ENCODE measurements around the gene NUMBL. TPM values are rescaled to one million over a fixed set of nuclear protein-coding genes. Genes with fewer than 3 reads are reported as not detected.

NUMBL gene
- total and polyA plus RNA-seq, 9 of the 15 experiments (the other 6 are each of a cell fraction or from before 2014, with no cell fraction given): 0.39 to 38.6 (median 6.6) TPM

GRCh38 chr19:40691421-40692211 lies 1.2 kb upstream of the NUMBL start (continued):
- TF ChIP-seq MLLT1 (IDR thresholded peaks at IDR 0.05) (no peak), ZNF551 (CRISPR knock-in tag; IDR thresholded peaks at IDR 0.05) (no peak), ASH1L (IDR thresholded peaks at IDR 0.05; ENCODE audit: borderline replicate concordance, low read depth, partially characterized antibody) (no peak), RCOR1 (IDR thresholded peaks at IDR 0.05; ENCODE audit: borderline replicate concordance in 1 of 2, low read depth in 2 of 2, low read length in 2 of 2) (no peak), ZNF184 (CRISPR knock-in tag; IDR thresholded peaks at IDR 0.05) (no peak), ZNF24 (IDR thresholded peaks at IDR 0.05) (no peak), FIP1L1 (IDR thresholded peaks at IDR 0.05; ENCODE audit: low read depth, low read length, poor library complexity, severe bottlenecking) (no peak), VEZF1 (CRISPR knock-in tag; IDR thresholded peaks at IDR 0.05) (peak; percentile 13; the same call in 1 of the 2 replicates), RUNX1 (IDR thresholded peaks at IDR 0.05; ENCODE audit: low read depth) (no peak), SIX5 (IDR thresholded peaks at IDR 0.05; ENCODE audit: borderline replicate concordance in 1 of 2, insufficient read depth in 1 of 2, low read depth in 1 of 2, low read length in 2 of 2) (no peak), POLR2AphosphoS2 (IDR thresholded peaks at IDR 0.05; ENCODE audit: low read length) (no peak), HEY1 (CRISPR knock-in tag; IDR thresholded peaks at IDR 0.05; ENCODE audit: borderline replicate concordance) (no peak), HDAC6 (IDR thresholded peaks at IDR 0.05; ENCODE audit: low read depth, low read length) (no peak), KAT2B (IDR thresholded peaks at IDR 0.05; ENCODE audit: low read depth, low read length) (no peak), THAP7 (CRISPR knock-in tag; IDR thresholded peaks at IDR 0.05) (no peak), ELF1 (tag; IDR thresholded peaks at IDR 0.05) (no peak), ARID4B (CRISPR knock-in tag; IDR thresholded peaks at IDR 0.05) (no peak), RAD21 (CRISPR knock-in tag; conservative IDR thresholded peaks at IDR 0.05 in 1 of 2, IDR thresholded peaks at IDR 0.05 in 1 of 2) (peak in 1 of 2 experiments; percentile 13; a peak in 1 of 4 replicates), ZFP36 (IDR thresholded peaks at IDR 0.05; ENCODE audit: low read depth, low read length, partially characterized antibody) (no peak)

Measured in K562 (cell line).